Right lobe of liver (tissue), 6 donors: Measurements from ENCODE around the gene IGSF11. TPM values are rescaled to one million over a fixed set of nuclear protein-coding genes. Genes with fewer than 3 reads are reported as not detected.

Experiments used
- ATAC-seq, 4 donors: fragments of 200-7000 bp; cut with Tn5 transposase; one replicate each; pipeline ENCODE4 v1.9.1; 2020; ENCODE audit warnings: mild to moderate bottlenecking in 4 of 4, moderate library complexity in 4 of 4
- DNase-seq, 3 donors: peaks; one replicate each; pipeline ENCODE4 v3.0.0-alpha.2; 2020
- H3K27ac ChIP-seq, 3 donors: fragments of 200-600 bp; one replicate each; pipeline ENCODE4 v1.8.0; 2022
- H3K27me3 ChIP-seq, 2 donors: fragments of 200-600 bp; one replicate each; pipeline ENCODE4 v1.8.0; 2022
- H3K36me3 ChIP-seq, 4 donors: fragments of 200-600 bp; sonication (generic) in 1 of 4; one replicate each; pipeline versions ENCODE4 v1.5.1 to v1.8.0; 2017 to 2022; ENCODE audit warnings: control low read depth in 1 of 4
- H3K4me1 ChIP-seq, 4 donors: fragments of 200-600 bp; sonication (generic) in 1 of 4; one replicate each; pipeline versions ENCODE4 v1.5.1 to v1.8.0; 2017 to 2022; ENCODE audit warnings: control low read depth in 1 of 4
- H3K4me3 ChIP-seq, 3 donors: fragments of 200-600 bp; one replicate each; pipeline ENCODE4 v1.8.0; 2022
- H3K9me3 ChIP-seq, 4 donors: fragments of 200-600 bp; sonication (generic) in 1 of 4; one replicate each; pipeline versions ENCODE4 v1.5.1 to v1.8.0; 2017 to 2022; ENCODE audit warnings: control low read depth in 1 of 4
- POLR2A ChIP-seq: fragments of 450-650 bp; IDR thresholded peaks from one replicate; pipeline ENCODE4 v1.6.1; 2017; ENCODE audit warnings: antibody characterized with exemption, mild to moderate bottlenecking
- WGBS: methylation state at CpG from one replicate; pipeline ENCODE4 v1.1.6; 2018; ENCODE audit warnings: low coverage, low lambda C conversion rate; ENCODE audit not compliant: insufficient coverage; ENCODE audit errors: missing lambda C conversion rate; 5-methylcytosine and 5-hydroxymethylcytosine counted together
- intact Hi-C, 2 donors: fragments of 100-400 bp; cut with DNase I; formaldehyde crosslinking; loops; one replicate each; pipeline versions ENCODE4 v1.11.2 to v1.14.1; 2022
- total RNA-seq, 6 experiments: library from RNA; depleted of rRNA in 2 of 6; stranded (reverse); fragments of >200 nt in 2 of 6; fragmentation: NEBNext Ultra II Directional in 3 of 6; extraction: Animal tissue kit (Norgen Biotek cat#: 25700) in 3 of 6; gene quantifications; one replicate each; pipeline versions ENCODE4 v1.1.0 to v1.2.4, GENCODE V29; 2016 to 2023
- TF ChIP-seq, protein P1 (sequence below), 4 donors: fragments of 200-600 bp in 3 of 4; fragments of 450-650 bp in 1 of 4; IDR thresholded peaks; one replicate each; pipeline versions ENCODE4 v1.5.1 to v1.8.0; 2016 to 2022; ENCODE audit warnings: antibody characterized with exemption in 4 of 4, mild to moderate bottlenecking in 2 of 4
- donor health status: DM: no; HTN: yes; CAD: no.
- donor health status: DM: no; HTN: no; CAD: no.
- donor health status: DM: no; HTN: no; CAD: no.
- donor health status: DM: no; HTN: yes; CAD: no.
- donor health status: DM: no; HTN: yes; CAD: no.

IGSF11 gene
- total RNA-seq, 6 experiments from 2014 or later: not detected

DNA sequence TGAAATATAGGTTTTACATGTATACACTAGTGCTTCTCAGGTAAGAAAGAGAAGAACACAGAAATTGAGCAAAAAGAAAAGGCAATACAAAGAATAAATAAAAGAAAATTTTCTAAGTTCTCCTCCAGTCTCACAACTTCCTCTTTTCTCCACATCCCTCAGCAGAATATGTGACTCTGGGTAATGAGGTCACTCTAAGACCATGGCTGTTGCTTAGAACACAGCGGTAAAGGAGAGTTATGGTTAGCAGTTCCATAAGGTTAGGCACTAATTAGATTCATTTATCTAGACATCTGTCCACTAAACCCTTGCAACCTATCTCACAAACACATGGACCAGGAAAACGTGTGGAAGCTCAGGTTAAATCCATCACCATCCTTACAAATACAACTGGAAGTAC, 47.9 kb downstream of the IGSF11 start:
- 48% methylated on average over 2 of the region's 2 CpGs for WGBS
- ATAC-seq: no peak
- no peaks in the 10 kb centered on the region for H3K4me1 ChIP-seq

DNA sequence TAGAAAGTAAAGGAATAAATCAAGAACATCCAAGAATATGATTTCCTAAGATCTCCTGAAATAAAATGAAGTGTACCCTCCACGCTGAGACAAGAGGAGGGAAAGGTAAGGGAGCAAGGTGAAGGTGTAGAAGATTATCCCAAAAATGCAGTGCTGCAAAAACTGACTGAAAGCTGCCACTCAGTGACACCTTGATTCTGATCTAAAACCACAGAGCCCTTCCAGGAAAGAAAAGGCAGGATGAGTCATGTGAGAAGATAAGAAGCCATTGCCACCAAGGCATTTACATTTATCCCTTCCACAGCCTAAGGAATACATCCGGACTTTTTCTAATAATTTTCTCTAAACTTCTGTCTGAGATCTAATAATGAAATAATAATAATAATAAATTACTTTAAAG, 49.9 kb downstream of the IGSF11 start:
- H3K27ac ChIP-seq: no peak overlapping the region
- WGBS: 16% methylated on average over 2 of the region's 2 CpGs
- no peaks in the 10 kb centered on the region for H3K27me3 ChIP-seq
- H3K4me3 ChIP-seq: no peak overlapping the region
- ATAC-seq: no peak
- intact Hi-C loops: no loop called here
- no peak for DNase-seq
- no peaks in the 10 kb centered on the region for H3K36me3 ChIP-seq
- no peaks in the 10 kb centered on the region for H3K4me1 ChIP-seq
- no peak for TF ChIP-seq POLR2A
- TF ChIP-seq, protein P1, sequence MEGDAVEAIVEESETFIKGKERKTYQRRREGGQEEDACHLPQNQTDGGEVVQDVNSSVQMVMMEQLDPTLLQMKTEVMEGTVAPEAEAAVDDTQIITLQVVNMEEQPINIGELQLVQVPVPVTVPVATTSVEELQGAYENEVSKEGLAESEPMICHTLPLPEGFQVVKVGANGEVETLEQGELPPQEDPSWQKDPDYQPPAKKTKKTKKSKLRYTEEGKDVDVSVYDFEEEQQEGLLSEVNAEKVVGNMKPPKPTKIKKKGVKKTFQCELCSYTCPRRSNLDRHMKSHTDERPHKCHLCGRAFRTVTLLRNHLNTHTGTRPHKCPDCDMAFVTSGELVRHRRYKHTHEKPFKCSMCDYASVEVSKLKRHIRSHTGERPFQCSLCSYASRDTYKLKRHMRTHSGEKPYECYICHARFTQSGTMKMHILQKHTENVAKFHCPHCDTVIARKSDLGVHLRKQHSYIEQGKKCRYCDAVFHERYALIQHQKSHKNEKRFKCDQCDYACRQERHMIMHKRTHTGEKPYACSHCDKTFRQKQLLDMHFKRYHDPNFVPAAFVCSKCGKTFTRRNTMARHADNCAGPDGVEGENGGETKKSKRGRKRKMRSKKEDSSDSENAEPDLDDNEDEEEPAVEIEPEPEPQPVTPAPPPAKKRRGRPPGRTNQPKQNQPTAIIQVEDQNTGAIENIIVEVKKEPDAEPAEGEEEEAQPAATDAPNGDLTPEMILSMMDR (IDR thresholded peaks at IDR 0.05): no peak
- no peaks in the 10 kb centered on the region for H3K9me3 ChIP-seq

More for the DNA sequence above, 47.9 kb downstream of the IGSF11 start:
- Histone ChIP-seq H3K27ac (no peak overlapping the region), H3K27me3 (no peaks in the 10 kb centered on the region), H3K9me3 (no peaks in the 10 kb centered on the region), H3K4me3 (no peak overlapping the region), H3K36me3 (no peaks in the 10 kb centered on the region)
- intact Hi-C loops: no loop called here
- TF ChIP-seq POLR2A: no peak
- TF ChIP-seq, protein P1 (IDR thresholded peaks at IDR 0.05): no peak
- DNase-seq: no peak

DNA sequence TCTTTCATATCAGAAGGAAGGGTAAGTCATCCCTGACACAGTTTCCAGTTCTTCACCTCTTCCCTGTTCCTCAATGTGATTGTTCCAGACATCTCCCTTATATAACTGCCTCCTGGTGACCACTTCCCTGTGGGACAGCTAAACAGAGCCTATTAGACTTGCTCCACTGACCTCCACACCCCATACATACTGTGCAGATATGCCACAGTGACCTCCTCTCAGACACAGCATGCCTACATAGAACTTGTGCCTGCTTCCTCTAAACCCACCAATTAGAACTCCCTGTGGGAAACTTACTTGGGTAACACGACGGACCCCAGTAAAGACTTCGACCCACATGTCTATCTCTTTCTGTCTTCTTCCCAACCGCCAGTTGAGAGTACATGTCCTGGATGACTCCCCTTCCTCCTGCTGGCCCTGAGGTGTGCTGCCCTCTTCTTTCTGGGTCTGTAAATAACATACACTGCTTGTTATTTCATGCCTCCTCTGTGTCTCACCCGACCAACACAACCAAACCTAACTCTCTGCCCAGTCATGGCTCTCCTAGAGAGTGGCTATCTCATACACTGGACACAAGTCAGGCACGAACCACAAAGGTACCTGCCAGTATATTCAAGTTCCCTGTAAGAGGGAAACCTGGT, 53.0 kb downstream of the IGSF11 start:
- no peak for TF ChIP-seq POLR2A
- TF ChIP-seq, protein P1 (IDR thresholded peaks at IDR 0.05): no peak
- H3K4me3 ChIP-seq: no peak overlapping the region
- WGBS: 55% methylated on average over 6 of the region's 6 CpGs
- no peak overlapping the region for H3K27ac ChIP-seq
- no peaks in the 10 kb centered on the region for H3K9me3 ChIP-seq
- no peaks in the 10 kb centered on the region for H3K4me1 ChIP-seq
- DNase-seq (no peak), ATAC-seq (no peak)
- no peaks in the 10 kb centered on the region for H3K36me3 ChIP-seq
- intact Hi-C loops: no loop called here
- no peaks in the 10 kb centered on the region for H3K27me3 ChIP-seq

DNA sequence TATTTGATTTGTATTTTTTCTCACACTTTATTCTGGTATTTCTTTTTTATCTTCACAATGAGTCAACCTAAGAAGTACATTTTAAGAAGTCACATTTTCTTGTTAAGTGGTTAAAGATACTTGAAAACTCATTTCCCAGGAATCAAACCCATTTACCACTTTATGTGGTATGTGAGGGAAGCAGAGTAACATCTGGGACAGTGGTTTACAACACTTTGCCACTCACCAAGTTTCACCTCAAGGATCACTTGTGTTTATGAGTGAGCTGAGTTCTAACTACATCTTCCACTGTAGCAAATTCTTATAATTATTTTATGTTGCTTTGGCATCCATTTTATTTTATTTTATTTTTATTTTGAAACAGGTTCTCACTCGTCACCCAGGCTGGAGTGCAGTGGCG, 53.8 kb downstream of the IGSF11 start:
- ATAC-seq: no peak
- WGBS: 67% methylated on average over 2 of the region's 2 CpGs
- no peak overlapping the region for H3K4me3 ChIP-seq

More for the DNA sequence above, 53.8 kb downstream of the IGSF11 start:
- Histone ChIP-seq H3K27me3 (no peaks in the 10 kb centered on the region), H3K27ac (no peak overlapping the region), H3K9me3 (no peaks in the 10 kb centered on the region), H3K36me3 (no peaks in the 10 kb centered on the region), H3K4me1 (no peaks in the 10 kb centered on the region)
- TF ChIP-seq, protein P1 (IDR thresholded peaks at IDR 0.05): no peak
- TF ChIP-seq POLR2A: no peak
- intact Hi-C loops: no loop called here
- no peak for DNase-seq
